IMR-90 (cell line): ENCODE measurements around the gene NTM. TPM values are rescaled to one million over a fixed set of nuclear protein-coding genes. Genes with fewer than 3 reads are reported as not detected.
A peak's percentile ranks its signal among the peaks of the same experiment; 100 is the strongest.

Experiments used
- ATAC-seq: fragments of 200-7000 bp; cut with Tn5 transposase; 2 replicates; pipeline ENCODE4 v1.9.1; 2020; ENCODE audit warnings: low read depth, mild to moderate bottlenecking, moderate library complexity
- BruUV-seq: library from RNA; stranded (reverse); fragments of 400-500 nt; replicated peaks from 2 replicates; lab custom pipeline; 2021; lab: Mats Ljungman, UMichigan
- CTCF ChIA-PET: fragments of 300-600 bp; formaldehyde crosslinking; extraction: SDS; loops from one replicate; lab custom pipeline; 2021; ENCODE audit warnings: antibody characterized with exemption; lab: Yijun Ruan, JAX
- POLR2A ChIA-PET: fragments of 300-600 bp; sonication (Branson Sonifier 250); formaldehyde crosslinking; loops from one replicate; lab custom pipeline; 2022; ENCODE audit warnings: antibody characterized with exemption; ENCODE audit not compliant: unreplicated experiment; lab: Charles Lee
- DNase-seq: peaks from one replicate; pipeline ENCODE4 v3.0.0; 2013
- H2AFZ ChIP-seq: replicated peaks from 2 replicates; pipeline ENCODE3; 2013; ENCODE audit warnings: low read length, mild to moderate bottlenecking; ENCODE audit not compliant: poor library complexity
- H2AK5ac ChIP-seq: 2 replicates; pipeline ENCODE4 v1.6.1; 2013; ENCODE audit warnings: low read depth, low read length, inconsistent platforms
- H2AK9ac ChIP-seq: replicated peaks from 2 replicates; pipeline ENCODE3; 2013; ENCODE audit warnings: mild to moderate bottlenecking, low read depth, low read length, moderate library complexity; ENCODE audit not compliant: poor library complexity
- H2BK120ac ChIP-seq: 2 replicates; pipeline ENCODE4 v1.6.1; 2013; ENCODE audit warnings: low read depth, low read length, inconsistent platforms
- H2BK15ac ChIP-seq: 3 replicates; pipeline ENCODE4 v1.6.1; 2013; ENCODE audit warnings: low read depth, low read length, inconsistent platforms
- H2BK20ac ChIP-seq: 2 replicates; pipeline ENCODE4 v1.6.1; 2013; ENCODE audit warnings: low read depth, mild to moderate bottlenecking, inconsistent platforms, low read length, moderate library complexity
- H2BK5ac ChIP-seq: 2 replicates; pipeline ENCODE4 v1.6.1; 2013; ENCODE audit warnings: mild to moderate bottlenecking, low read depth, low read length, inconsistent platforms; ENCODE audit not compliant: poor library complexity, severe bottlenecking
- H3K14ac ChIP-seq: replicated peaks from 2 replicates; pipeline ENCODE4 v1.6.1; 2013; ENCODE audit warnings: low read depth, low read length, inconsistent platforms
- H3K18ac ChIP-seq: 2 replicates; pipeline ENCODE4 v1.6.1; 2013; ENCODE audit warnings: low read depth, low read length, control low read depth
- H3K23ac ChIP-seq: 2 replicates; pipeline ENCODE4 v1.6.1; 2013; ENCODE audit warnings: low read depth, low read length, inconsistent platforms
- H3K27ac ChIP-seq: 2 replicates; pipeline ENCODE4 v1.5.1; 2013; ENCODE audit warnings: mild to moderate bottlenecking, control low read depth, low read length; ENCODE audit not compliant: insufficient read depth
- H3K27me3 ChIP-seq: 2 replicates; pipeline ENCODE4 v1.6.1; 2013; ENCODE audit warnings: low read length; ENCODE audit not compliant: control insufficient read depth, insufficient read depth
- H3K36me3 ChIP-seq: 2 replicates; pipeline ENCODE4 v1.6.1; 2013; ENCODE audit warnings: low read length, mixed read lengths; ENCODE audit not compliant: control insufficient read depth, insufficient read depth
- H3K4ac ChIP-seq: 2 replicates; pipeline ENCODE4 v1.6.1; 2013; ENCODE audit warnings: low read depth, low read length, inconsistent platforms
- H3K4me1 ChIP-seq: 2 replicates; pipeline ENCODE4 v1.6.1; 2013; ENCODE audit warnings: low read length, mixed read lengths; ENCODE audit not compliant: control insufficient read depth, insufficient read depth
- H3K4me2 ChIP-seq: 2 replicates; pipeline ENCODE4 v1.6.1; 2013; ENCODE audit warnings: low read depth, mild to moderate bottlenecking, control low read depth, low read length, moderate library complexity
- H3K4me3 ChIP-seq: 2 replicates; pipeline ENCODE4 v1.5.1; 2013; ENCODE audit warnings: low read depth, mild to moderate bottlenecking, control low read depth, low read length, moderate library complexity; ENCODE audit not compliant: insufficient read depth
- H3K56ac ChIP-seq: 2 replicates; pipeline ENCODE4 v1.6.1; 2013; ENCODE audit warnings: low read length, inconsistent platforms; ENCODE audit not compliant: insufficient read depth; ENCODE audit errors: extremely low read depth
- H3K79me1 ChIP-seq, 2 experiments: 2 replicates each; pipeline ENCODE4 v1.6.1; 2013; ENCODE audit warnings: low read length in 2 of 2, inconsistent platforms in 1 of 2, low read depth in 1 of 2
- H3K9ac ChIP-seq: 2 replicates; pipeline ENCODE4 v1.6.1; 2013; ENCODE audit warnings: low read depth, low read length, control low read depth
- H3K9me1 ChIP-seq: 2 replicates; pipeline ENCODE4 v1.6.1; 2013; ENCODE audit warnings: low read length, inconsistent platforms; ENCODE audit not compliant: insufficient read depth
- H3K9me3 ChIP-seq: 2 replicates; pipeline ENCODE4 v1.6.1; 2013; ENCODE audit warnings: low read length; ENCODE audit not compliant: control insufficient read depth, insufficient read depth
- H4K20me1 ChIP-seq: 2 replicates; pipeline ENCODE4 v1.6.1; 2013; ENCODE audit warnings: low read length, inconsistent platforms; ENCODE audit not compliant: insufficient read depth
- H4K5ac ChIP-seq: 2 replicates; pipeline ENCODE4 v1.6.1; 2013; ENCODE audit warnings: mild to moderate bottlenecking, low read depth, low read length, control low read depth
- H4K8ac ChIP-seq, 2 experiments: 2 replicates each; pipeline ENCODE4 v1.6.1; 2013; ENCODE audit warnings: low read depth in 2 of 2, low read length in 2 of 2, control low read depth in 1 of 2, inconsistent platforms in 1 of 2
- H4K91ac ChIP-seq: 2 replicates; pipeline ENCODE4 v1.6.1; 2013; ENCODE audit warnings: low read depth, low read length, inconsistent platforms; ENCODE audit not compliant: insufficient read depth
- MAFK ChIP-seq: IDR thresholded peaks from 2 replicates; pipeline ENCODE4 v1.6.1; 2012; ENCODE audit warnings: low read depth, low read length, improper control_type of control experiment
- MAZ ChIP-seq: IDR thresholded peaks from 2 replicates; pipeline ENCODE4 v1.6.1; 2012; ENCODE audit warnings: low read depth, mild to moderate bottlenecking, low read length, improper control_type of control experiment, moderate library complexity, borderline replicate concordance
- NFE2L2 ChIP-seq: fragments of 150-350 bp; IDR thresholded peaks from 2 replicates; pipeline ENCODE4 v1.6.1; 2016; ENCODE audit warnings: low read depth, mild to moderate bottlenecking, low read length
- RAD21 ChIP-seq: IDR thresholded peaks from 2 replicates; pipeline ENCODE4 v1.6.1; 2012; ENCODE audit warnings: low read length, improper control_type of control experiment
- WGBS, 2 experiments: methylation state at CpG; one replicate each; pipeline versions ENCODE4 v1.1.5 to v1.1.7; 2013; ENCODE audit warnings: missing lambda C conversion rate in 2 of 2; ENCODE audit not compliant: insufficient read length in 1 of 2; ENCODE audit errors: extremely low coverage in 2 of 2; 5-methylcytosine and 5-hydroxymethylcytosine counted together
- dilution Hi-C: fragments of 300-500 bp; cut with HindIII; formaldehyde crosslinking; loops from one replicate; pipeline ENCODE4 v1.14.3; 2018; ENCODE audit warnings: low sequenced_read_pairs; ENCODE audit not compliant: unreplicated experiment
- in situ Hi-C: fragments of 300-500 bp; cut with MboI; formaldehyde crosslinking; loops from 3 replicates; pipeline ENCODE4 v1.14.3; 2019; ENCODE audit warnings: low sequenced_read_pairs, inconsistent platforms, mixed read lengths
- intact Hi-C: fragments of 100-400 bp; cut with micrococcal nuclease; formaldehyde crosslinking; loops from 2 replicates; pipeline ENCODE4 v1.10.0; 2022
- polyA plus RNA-seq, 3 experiments: library from polyadenylated mRNA; depleted of rRNA; stranded (reverse); fragments of >200 nt; gene quantifications; 2 replicates each; pipeline ENCODE4 v1.2.3, GENCODE V29; 2012; ENCODE audit warnings: low replicate concordance in 1 of 3
- total RNA-seq: library from RNA; depleted of rRNA; stranded (reverse); fragments of >200 nt; gene quantifications from 2 replicates; pipeline ENCODE4 v1.2.3, GENCODE V29; 2012
- TF ChIP-seq, protein P1 (sequence below): fragments of 150-350 bp; IDR thresholded peaks from 2 replicates; pipeline ENCODE4 v1.6.1; 2016; ENCODE audit warnings: low read depth, mild to moderate bottlenecking, low read length, moderate library complexity, borderline replicate concordance

Gene NTM
- total and polyA plus RNA-seq, 2 of the 4 experiments (the other 2 are of a cell fraction): 19.5 to 25.5 TPM

DNA sequence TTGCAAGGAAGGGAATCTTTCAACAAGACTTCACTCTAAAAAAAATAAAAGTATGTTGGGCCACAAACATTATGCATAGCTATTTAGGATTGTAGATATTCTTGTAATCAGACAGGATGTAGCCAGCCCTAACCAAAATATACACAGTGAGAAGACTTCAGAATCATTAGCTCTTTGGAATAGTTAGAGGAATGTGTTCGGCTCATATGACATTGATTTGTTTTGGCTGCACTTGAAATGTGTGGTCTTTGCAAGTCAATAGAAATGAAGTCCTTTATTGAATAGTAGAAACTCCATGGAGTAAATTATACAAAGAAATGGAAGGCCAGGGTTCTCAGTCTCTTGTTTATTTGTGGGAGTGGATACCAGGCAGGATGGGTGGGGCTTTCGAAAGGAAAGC lies 692.1 kb downstream of the NTM start:
- intact Hi-C loops: loop anchor here (2.0 to 5.0 kb wide), 2 partner anchors 150 to 196 kb away; no protein-coding TSS in a partner anchor
- WGBS, 2 experiments: no CpG with 5 or more reads among the region's 2 CpGs
- Histone ChIP-seq H3K27ac (peak overlapping the region; percentile 80), H2BK5ac (peak overlapping the region; percentile 99), H3K4me3 (no peak overlapping the region), H3K56ac (peak overlapping the region; percentile 72), H3K9ac (no peak overlapping the region), H4K20me1 (no peaks in the 10 kb centered on the region), H3K79me1 (peaks cover 26 to 66% of the 10 kb centered on the region in 2 experiments; a peak in 3 of 4 replicates), H2BK15ac (peak overlapping the region; percentile 87; the same call in 1 of the 3 replicates), H2BK120ac (peak overlapping the region; percentile 100), H3K9me3 (no peaks in the 10 kb centered on the region; the same call in 1 of the 2 replicates), H3K9me1 (peaks cover 37% of the 10 kb centered on the region), H3K4me2 (0 out of 2 replicates have a peak overlapping the region, but pooled peaks have one; percentile 44), H3K27me3 (no peaks in the 10 kb centered on the region), H3K14ac (peak overlapping the region; percentile 99), H2AK9ac (no peak overlapping the region), H4K91ac (peak overlapping the region; percentile 96), H3K18ac (peak overlapping the region; percentile 100), H2AK5ac (peak overlapping the region; percentile 99), H3K4ac (peak overlapping the region; percentile 100), H2BK20ac (peak overlapping the region; percentile 100), H3K23ac (peak overlapping the region; percentile 99; the same call in 1 of the 2 replicates), H4K5ac (peak overlapping the region; percentile 100), H3K4me1 (peaks cover 37% of the 10 kb centered on the region), H4K8ac (peak overlapping the region; percentile 73 to 99), H3K36me3 (no peaks in the 10 kb centered on the region), H2AFZ (no peak overlapping the region)
- BruUV-seq: no TSS peak
- ATAC-seq (peak; percentile 50), DNase-seq (peak; percentile 77)
- dilution Hi-C loops: no loop called here
- in situ Hi-C loops: loop anchor here (25.0 kb wide), 1 partner anchor 1650 kb away; no protein-coding TSS in a partner anchor
- POLR2A ChIA-PET: interaction anchor here (0.9 kb wide), 1 partner anchor 8 kb away, joined by 3 read pairs; no protein-coding TSS in a partner anchor
- CTCF ChIA-PET: interaction anchor here (0.7 to 3.0 kb wide), 7 partner anchors 10 to 543 kb away, joined by 3 to 14 read pairs (median 3); no protein-coding TSS in a partner anchor
- TF ChIP-seq MAZ: no peak
- no peak for TF ChIP-seq RAD21
- TF ChIP-seq, protein P1, sequence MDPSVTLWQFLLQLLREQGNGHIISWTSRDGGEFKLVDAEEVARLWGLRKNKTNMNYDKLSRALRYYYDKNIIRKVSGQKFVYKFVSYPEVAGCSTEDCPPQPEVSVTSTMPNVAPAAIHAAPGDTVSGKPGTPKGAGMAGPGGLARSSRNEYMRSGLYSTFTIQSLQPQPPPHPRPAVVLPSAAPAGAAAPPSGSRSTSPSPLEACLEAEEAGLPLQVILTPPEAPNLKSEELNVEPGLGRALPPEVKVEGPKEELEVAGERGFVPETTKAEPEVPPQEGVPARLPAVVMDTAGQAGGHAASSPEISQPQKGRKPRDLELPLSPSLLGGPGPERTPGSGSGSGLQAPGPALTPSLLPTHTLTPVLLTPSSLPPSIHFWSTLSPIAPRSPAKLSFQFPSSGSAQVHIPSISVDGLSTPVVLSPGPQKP: no peak
- no peak for TF ChIP-seq MAFK
- no peak for TF ChIP-seq NFE2L2
